Measurements from ENCODE around the gene PHEX.

The PHEX gene

DNA sequence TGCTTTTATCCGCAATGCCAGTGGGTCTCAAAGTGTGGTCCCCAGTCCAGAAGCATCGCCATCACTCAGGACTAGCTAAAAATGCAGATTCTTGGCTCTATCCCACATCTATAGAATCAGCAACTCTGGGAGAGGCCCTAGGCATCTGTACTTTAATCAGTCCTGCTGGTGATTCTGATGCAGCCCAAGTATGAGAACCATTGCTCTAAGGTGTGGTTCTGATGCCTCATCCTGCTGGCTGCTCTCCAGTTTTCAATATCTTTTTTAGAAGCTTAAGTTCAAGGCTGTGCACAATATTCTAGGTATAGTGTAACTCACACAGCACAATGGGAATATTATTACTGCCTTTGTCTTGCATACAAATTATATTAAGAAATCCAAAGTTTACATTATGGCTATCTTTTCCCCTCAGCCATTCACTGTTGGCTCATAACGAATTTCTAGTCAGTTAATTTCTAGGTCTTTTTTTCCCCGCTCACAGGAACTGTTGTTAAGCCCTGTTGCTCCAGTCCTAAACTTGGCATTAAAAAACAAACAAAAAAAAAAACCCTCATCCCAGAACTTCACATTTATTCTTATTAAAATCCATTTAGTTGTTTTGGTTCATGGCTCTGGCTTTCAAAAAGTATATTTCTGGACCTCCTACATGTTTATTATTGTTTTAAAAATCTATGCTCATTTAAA lies 109.1 kb downstream of the PHEX start:
- in situ Hi-C loops (cut with MboI; ENCODE audit: low sequenced_read_pairs), result no loop called here

DNA sequence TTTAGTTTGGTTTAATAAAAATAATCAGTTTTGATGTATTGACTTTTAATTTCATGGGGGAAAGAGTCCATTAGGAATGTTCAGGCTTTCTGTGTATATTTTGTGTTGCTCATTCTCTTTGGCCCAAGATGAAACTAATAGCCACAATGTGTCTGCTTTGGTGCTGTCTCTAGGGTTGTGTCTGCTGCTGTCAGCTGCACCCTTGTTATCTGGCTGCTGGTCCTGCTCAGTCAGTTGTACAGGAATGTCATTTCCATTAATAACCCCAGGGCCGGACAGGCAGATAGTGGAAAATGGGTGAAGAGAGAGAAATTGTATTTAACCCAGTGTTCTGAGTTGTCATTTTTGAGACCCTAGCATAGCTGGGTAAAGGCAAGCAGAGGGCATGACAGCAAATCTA lies 115.1 kb downstream of the PHEX start:
- in situ Hi-C loops (cut with MboI; ENCODE audit: low sequenced_read_pairs), result no loop called here

DNA sequence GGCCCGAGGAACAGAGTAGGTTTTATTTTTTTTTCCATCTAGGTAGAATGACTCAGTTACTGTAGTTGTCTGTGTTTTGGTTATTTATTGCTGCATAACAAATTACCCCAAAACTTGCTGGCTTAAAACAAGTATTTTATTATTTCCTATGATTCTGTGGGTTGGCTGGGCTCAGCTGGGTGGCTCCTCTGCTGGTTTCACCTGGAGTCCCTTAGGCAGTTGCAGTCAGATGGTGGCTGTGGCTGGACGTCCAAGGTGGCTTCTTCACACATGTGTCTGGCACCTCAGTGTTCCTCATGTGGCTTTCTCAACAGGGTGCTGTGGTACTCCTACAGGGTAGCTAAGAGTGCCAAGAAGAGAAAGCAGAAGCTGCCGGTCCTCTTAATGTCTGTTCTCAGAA lies 115.8 kb downstream of the PHEX start:
- in situ Hi-C loops (cut with MboI; ENCODE audit: low sequenced_read_pairs), result no loop called here

DNA sequence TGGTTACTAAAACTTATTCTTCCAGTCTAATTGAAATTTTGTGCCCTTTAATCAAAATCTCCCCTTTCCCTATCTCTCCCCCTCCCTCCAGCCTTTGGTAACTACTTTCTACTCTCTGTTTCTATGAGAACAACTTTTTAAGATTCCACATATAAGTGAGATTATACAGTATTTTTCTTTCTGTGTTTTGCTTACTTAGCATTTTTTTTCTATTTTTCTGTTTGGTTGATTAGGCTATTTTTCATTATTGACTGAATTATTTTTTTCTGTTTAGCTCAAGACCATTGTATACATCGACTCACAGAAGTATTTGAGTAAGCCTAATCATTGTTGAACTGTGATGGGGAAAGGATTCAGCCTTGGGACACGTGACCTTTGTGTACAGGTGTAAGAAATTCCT lies 116.4 kb downstream of the PHEX start:
- in situ Hi-C loops (cut with MboI; ENCODE audit: low sequenced_read_pairs), result no loop called here

DNA sequence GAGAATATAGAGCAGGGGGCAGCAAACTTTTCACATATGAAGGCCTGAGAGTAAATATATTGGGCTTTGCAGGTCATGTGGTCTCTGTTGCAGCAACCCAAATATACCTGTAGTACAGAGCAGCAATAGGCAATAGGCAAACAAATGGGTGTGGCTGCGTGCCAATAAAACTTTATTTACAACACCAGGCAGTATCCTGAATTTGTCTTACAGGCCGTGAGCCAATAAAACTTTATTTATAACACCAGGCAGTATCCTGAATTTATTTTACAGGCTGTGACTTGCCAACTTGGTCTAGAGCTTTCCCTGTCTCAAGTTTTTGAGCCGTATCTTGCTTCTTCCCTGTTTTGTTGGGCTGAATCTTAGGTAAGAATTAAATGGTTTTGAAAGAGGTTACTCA lies 118.2 kb downstream of the PHEX start:
- in situ Hi-C loops (cut with MboI; ENCODE audit: low sequenced_read_pairs), result no loop called here

DNA sequence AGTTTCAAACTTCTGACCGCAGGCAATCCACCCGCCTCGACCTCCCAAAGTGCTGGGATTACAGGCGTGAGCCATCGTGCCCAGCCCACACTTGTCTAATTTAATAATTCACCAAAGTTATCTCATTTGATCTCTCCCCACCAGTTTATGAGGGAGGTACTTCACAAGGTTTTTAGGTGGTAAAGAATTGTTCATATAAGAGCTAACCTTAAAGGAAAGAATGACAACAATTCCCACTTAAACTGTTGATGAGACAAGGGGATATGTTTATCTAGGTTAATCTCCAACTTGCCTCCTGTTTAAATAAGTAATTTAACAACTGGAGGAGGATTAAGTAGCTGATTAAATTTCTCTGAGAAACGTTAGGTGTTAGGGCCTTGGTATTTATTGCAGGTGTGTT lies 123.0 kb downstream of the PHEX start:
- in situ Hi-C loops (cut with MboI; ENCODE audit: low sequenced_read_pairs), result no loop called here

DNA sequence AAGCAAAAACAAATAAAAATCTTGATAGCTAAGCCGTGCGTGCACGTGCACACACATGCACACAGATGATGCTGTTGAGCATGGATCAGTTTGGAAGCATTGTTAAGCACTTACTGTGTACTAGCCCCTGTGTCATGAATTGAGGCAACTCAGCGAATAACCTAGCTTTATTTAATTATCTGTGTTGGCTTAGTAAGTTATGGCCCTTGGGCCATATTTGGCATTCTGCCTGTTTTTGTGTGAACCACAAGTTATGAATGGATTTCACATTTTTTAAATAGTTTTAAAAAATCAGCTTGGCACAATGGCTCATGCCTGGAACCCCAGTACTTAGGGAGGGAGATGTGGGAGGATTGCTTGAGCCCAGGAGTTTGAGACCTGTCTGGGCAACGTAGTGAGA lies 126.9 kb downstream of the PHEX start:
- in situ Hi-C loops (cut with MboI; ENCODE audit: low sequenced_read_pairs), result no loop called here

DNA sequence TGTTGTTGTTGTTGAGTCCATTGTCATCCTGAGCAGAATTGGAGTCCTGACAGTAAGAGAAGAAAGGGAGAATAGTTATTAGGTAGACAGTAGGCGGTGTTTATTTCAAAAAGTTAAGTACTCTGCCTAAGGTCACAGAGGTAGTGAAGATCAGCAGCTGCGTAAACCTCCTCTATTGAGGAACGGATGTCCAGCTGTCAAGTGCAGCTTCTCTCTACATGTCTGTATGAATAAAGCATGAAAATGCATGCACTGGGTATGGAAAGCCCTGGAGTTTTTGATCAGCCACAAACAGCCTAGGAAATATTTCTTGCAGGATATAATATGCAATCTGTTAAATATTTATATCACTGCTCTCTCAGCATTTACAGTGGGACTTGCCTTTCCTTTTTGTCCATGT lies 131.2 kb downstream of the PHEX start:
- in situ Hi-C loops (cut with MboI; ENCODE audit: low sequenced_read_pairs), result no loop called here

DNA sequence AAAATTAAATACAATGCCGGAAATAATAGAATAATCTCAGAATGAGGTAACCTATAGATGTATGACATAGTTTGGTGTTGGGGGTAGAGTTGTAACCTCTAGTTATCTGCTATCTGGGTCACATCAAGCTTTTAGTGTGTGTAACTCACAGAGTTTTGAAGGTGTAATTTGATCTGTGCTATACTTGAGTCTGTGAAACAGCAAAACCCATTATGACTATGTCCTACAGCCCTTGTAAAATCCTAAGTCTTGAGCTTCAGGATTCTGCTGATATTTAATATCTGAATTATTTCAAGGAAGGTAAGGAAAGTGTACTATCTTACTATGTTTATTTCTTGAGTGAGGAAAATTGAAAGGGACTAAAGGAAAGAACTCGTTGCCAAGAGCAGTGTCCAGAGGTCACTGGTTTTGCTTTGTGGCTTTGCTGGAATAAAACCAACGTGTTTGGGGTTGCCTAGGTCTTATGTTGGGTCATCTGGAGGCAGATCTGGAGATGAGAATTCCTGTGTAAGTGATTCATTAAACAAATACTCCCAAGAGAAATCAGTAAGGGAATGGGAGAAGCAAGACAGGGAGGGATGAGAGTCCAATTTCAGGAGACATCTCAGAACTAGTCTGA lies 132.8 kb downstream of the PHEX start:
- in situ Hi-C loops (cut with MboI; ENCODE audit: low sequenced_read_pairs), result no loop called here

DNA sequence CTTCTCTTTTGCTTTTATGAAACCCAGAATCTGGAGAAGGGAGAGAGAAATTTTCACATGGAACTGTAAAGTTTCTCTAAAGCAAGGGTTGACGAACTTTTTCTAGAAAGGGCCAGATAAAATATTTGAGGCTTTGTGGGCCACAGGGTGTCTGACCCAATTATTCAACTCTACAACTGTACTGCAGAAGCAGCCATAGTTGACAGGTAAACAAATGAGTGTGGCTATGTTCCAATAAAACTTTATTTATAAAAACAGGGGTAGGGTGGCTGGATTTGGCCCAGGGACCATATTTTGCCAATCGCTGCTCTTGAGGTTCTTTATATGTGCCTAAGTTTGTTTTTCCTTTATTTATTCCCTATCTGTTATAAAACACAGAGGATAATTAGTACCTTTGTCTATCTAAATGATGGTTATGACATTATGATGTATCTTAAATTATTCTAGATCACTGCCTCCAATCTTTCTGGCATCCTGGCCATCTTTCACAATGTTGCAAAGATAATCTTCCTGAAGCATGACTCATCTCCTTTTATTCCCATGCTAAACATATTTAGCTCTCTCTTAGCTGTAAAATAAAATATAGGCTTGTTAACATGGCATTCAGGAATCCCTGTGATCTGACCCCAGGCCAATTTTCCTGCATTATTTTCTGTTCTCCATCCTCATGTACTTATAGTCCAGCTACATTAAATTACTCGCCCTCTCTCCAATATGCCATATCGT lies 133.8 kb downstream of the PHEX start:
- in situ Hi-C loops (cut with MboI; ENCODE audit: low sequenced_read_pairs), result no loop called here

DNA sequence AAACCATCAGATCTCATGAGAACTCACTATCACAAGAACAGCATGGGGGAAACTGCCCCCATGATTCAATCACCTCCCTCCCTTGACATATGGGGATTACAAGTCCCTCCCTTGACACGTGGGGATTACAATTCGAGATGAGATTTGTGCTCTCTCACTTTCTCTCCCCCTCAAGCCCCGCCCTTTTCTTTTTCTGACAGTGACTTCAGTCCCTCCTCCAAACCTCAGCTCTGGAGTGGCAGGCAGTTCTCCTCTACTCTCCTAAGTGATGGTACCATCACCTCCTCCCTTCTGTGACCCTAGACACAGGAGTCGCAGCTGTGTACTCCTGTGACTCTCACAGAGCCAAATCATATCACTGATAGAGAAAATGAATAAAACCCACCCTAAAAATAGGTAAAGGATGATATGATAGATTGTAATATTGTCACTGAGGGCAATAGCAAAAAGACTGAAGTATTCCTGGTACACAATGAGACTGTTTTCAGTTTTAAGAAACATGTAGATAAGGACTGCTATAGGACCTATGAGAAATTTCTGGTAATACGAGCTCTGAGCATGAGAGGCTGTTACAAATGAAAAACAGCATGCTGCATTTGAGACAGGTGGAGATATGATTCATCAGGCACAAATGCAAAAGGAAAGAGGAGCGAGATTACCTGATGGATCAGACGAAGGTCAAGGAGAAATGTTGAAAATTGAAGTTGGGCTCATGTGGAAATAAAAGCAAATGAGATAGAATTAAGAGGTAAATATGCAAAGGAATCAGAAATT lies 139.3 kb downstream of the PHEX start:
- in situ Hi-C loops (cut with MboI; ENCODE audit: low sequenced_read_pairs), result no loop called here

DNA sequence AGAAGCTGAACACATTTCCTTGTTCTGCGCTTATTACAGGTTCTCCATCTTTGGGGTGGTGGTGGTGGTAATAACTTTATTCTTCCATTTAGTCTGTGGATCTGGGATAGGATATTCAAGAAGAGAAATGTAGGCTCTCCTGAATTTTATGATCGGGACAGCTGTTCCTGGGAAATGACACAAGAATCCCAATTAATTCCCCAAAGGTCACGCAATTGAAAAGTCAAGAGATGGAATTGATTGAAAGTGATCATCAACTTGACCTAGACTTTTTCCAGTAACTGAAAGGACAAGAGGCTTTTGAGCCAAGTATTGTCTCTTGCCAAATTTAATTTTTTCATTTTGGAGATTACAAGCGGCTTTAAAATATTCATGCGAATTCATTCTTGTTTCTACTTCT lies 141.8 kb downstream of the PHEX start:
- in situ Hi-C loops (cut with MboI; ENCODE audit: low sequenced_read_pairs), result no loop called here

DNA sequence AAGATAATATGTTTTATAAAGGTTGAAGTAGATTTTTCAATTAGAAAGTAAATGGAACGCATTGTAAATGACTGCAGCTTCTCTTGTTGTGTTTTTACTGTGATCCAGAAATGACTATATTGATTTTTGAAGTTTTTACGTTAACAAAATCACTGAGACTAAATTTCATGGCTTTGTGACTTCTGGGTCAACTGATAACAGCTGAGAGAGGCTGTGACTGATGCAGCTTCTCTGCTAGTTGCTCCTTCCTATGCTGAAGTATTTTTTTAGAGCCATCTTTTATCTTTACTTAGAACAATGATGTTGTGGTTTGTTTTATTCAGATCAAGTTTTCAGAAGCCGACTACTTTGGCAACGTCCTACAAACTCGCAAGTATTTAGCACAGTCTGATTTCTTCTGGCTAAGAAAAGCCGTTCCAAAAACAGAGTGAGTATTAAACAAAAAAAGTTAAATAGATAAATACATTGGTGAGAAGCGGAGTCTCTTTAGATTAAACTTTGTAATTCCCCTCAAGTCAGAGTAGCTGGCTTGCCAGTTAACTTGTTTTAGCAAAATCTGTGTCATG lies 145.9 kb downstream of the PHEX start:
- in situ Hi-C loops (cut with MboI; ENCODE audit: low sequenced_read_pairs), result no loop called here

DNA sequence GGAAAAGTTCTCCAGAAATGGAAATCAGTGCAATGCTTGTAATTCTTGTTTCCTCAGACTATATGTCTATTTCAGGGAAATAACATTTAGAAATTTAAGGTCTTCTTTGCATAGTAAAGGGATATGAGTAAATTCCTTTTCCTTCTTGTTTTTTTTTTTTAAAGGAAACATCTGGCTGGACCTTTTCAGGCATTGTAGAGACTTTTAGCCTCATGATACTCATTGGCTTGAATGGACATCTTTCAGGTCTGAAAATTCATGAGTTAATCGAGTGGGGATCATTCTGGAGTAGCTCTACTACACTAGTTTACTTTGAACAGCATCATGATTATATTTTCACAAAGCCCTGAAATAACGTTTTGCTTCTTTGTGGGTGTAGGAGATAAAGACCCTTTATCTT lies 152.0 kb downstream of the PHEX start:
- in situ Hi-C loops (cut with MboI; ENCODE audit: low sequenced_read_pairs), result no loop called here

DNA sequence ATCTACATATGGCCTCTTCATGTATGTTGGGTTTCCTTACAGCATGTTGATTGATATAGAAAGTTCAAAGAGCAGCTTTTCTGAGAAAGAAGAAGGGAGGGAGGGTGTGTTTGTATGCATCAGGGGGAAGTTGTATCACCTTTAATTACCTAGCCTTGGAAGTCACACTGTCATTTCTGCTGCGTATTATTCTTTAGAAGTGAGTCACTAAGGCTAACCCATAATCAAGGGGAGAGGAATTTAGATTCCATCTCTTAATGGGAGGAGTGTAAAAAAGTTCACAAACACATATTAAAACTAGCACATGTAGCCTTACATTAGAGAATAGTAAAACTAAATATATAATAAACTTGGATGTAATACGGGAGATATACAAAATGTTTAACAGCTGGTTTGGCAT lies 154.0 kb downstream of the PHEX start:
- in situ Hi-C loops (cut with MboI; ENCODE audit: low sequenced_read_pairs), result no loop called here

DNA sequence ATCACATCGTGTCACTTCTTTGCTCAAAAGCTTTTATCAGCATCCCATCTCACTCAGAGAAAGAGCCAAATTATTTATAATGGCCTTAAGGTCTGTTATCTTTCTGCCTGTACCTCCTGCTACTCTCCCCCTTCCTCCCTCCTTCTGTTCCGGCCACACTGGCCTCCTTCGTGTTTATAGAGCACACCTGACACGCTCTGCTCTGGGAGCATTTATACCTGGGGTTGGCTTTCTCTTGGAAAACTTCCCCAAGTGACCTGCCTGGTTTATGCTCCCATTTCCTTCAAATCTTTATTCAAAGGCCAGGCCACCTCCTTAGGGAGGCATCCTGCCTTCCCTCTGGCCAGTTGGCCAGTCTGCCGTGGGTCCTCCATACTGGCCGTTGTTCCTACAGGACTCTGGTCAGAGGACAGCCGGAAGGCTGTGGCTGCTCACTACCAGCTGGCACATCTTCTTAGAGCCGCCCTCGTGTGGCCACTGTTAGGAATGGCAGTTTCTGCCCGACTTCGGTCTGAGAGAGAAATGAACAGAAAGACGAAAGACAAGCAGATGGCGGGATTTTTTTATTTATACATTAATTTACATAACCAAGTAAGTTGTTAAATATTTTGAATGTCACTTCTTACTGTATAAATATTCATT lies 160.4 kb downstream of the PHEX start:
- in situ Hi-C loops (cut with MboI; ENCODE audit: low sequenced_read_pairs), result no loop called here

DNA sequence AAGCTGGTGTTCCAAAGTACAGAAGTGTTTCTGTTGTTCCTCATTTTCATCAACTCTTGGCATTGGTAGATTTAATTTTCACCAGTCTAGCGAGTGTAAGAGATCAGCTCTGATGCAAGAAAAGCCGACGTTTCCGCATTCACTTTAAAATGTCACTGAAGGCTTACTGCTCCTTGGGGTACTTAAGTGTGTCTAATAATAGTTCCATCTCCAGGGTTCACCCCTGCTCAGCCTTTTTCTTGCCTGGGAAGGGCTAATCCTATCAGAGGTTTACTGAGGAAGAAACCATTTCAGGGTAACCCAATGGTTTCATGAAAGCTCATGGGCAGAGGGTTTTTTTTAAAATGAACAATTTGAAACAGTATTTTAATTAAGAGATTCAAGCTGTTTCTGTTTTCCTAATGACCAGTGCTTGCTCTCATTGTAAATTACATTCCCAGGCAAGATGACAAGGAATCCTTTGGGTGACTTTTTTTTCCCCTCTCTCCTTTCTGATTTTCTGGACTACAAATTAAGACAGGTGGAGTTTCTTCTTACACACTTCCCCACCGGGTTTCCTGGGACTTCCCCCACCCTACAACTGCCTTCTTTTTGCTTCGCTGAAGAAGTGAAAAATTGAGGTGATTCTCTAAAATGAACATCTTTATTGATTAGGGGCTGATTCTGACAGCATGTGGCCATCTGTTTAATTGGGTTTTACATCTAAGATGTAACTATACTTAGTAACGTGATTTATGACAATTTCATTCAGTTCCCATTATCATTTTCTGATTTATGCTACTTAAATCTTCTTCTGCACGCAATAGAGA lies 161.9 kb downstream of the PHEX start:
- in situ Hi-C loops (cut with MboI; ENCODE audit: low sequenced_read_pairs), result no loop called here

DNA sequence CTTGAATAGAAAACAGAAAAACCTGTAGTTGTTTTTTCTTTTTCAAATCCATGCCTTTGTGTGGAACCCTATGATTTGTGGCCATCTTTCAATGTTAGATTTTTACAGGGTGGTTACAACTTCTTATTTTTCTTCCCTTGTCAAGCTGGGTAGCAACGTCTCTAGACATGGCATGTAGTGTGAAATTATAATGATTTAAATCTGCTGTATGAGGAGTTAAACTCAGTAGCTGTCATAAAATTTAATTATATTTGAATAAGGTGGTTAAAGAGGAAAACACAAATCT lies 162.5 kb downstream of the PHEX start:
- in situ Hi-C loops (cut with MboI; ENCODE audit: low sequenced_read_pairs), result no loop called here

DNA sequence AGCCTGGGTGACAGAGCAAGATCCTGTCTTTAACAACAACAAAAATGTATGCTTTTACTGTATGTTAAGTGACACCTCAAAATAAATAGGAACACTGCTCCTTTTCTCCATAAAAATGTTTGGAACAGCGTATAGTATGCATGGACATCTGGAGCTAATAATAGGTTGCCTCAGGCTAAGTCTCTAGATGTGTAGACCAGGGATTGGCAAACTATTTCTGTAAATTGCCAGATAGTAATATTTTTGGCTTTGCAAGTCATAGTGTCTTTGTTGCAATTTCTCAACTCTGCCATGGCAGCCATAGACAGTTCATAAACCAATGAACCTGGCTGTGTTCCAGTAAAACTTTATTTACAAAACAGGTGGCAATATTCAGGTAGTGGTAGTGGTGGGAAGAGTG lies 164.0 kb downstream of the PHEX start:
- in situ Hi-C loops (cut with MboI; ENCODE audit: low sequenced_read_pairs), result no loop called here

DNA sequence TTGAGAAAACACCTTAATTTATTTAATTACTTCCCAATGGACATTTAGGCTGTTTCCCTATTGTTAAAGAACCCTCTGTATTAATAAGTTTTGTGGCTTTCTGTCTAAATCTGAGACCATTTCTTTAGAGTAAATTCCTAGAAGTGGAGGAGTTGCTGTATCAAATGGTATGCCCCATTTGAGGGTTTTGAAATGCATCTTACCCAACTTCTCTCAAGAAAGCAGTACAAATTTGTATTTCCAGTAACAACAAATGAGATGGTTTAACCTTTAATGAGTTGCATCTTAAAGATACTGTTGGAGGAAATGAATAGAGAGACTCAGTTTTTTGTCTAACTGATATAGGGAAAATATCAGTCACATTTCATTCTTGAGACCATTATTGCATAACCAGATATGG lies 170.1 kb downstream of the PHEX start:
- in situ Hi-C loops (cut with MboI; ENCODE audit: low sequenced_read_pairs), result no loop called here
